Measurements from ENCODE around the gene ANO4.
"Not testable (repeated sequence)": the region's sequence is repeated elsewhere in the genome, so short reads cannot be mapped to it uniquely, and the experiment has no call there.

ANO4 gene

DNA sequence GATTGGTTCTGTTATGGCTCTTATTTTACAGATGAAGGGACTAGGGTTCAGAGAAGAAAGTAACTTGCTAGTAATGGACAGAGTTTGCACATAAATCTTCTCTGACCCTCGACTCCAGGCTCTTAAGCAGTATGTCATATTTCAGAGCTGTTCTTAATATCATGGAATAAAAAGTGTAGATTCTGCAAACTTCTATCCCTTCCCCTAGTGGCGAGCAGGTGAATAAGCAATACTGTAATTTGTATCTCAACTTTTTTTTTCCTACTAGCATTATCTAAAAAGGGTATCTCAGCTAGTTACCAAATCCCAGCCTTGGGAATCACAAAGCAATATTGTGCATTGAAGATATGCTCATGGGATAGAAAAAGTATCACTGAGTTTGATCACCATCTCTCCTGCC is 83.2 kb downstream of the ANO4 start:
- DNase-seq: no peak

DNA sequence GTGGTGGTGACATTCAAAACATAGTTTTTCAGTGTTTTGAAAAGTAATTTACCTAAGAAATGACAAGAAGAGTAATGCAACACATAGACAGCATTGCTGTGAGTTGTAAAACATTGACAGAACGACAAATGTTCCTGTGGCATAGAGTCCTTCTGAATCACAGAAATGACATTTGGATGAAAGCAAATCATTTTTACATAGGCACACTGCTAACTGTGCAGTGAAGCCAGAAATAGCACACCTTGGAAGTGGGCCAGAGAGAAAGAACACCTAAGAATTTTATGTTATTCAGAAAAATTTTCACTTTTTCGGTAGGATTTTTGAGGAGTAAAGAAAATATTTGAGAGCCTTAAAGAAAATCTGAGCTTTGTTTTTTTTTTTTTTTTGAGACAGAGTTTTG is 100.6 kb downstream of the ANO4 start:
- DNase-seq: no peak

DNA sequence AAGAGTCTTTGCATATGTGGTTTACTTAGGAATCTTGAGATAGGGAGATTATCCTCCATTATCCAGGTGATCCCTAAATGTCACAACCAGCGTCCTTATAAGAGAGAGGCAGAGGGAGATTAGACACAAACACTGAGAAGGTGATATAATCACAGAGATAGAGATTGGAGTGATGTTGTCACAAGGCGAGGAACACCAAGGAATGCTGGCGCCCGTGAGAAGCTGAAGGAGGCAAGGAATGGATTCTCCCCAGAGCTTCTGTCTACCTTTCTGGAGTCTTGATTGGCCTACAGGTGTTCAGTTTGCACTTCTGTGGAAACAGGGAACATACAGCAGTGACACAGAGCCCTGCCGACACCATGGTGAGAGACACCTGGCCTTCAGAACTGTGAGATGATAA is 101.6 kb downstream of the ANO4 start:
- no peak for DNase-seq

DNA sequence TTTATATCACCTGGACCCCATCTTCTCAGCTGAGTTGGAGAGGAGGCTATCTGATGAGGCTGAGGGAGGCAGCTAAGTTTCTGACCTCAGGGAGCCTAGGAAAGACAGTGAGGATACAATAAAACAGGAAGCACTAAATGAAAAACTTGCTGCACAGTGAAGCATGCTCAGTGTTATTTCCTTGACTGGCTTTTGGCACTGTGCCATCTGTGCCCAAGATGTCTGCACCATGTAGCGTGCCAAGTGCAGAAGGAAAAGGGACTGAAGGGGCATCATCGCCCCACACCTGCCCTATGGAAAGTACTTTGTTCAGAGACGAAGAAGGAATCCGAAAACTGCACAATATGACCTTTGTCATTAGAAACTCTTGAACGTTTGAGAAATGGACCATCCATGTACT is 102.7 kb downstream of the ANO4 start:
- no peak for DNase-seq

DNA sequence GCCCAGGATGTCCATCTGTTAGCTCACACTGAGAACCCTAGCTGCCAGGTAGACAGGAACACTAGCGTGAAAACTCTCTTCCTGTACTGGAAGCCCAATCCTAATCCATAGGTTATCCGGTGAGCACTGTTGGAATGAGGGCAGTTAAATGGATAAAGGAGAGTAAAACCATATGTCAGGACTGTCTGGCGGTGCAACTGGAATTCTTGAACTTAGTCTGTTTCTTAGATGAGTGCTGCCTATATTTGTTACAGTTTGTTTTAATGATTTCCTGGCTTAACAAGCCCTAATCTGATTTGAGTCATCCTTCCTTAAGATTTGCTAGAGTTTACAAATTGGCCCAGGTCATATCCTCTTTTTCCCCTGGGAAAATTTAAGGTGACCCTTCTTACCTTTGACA is 104.7 kb downstream of the ANO4 start:
- no peak for DNase-seq

DNA sequence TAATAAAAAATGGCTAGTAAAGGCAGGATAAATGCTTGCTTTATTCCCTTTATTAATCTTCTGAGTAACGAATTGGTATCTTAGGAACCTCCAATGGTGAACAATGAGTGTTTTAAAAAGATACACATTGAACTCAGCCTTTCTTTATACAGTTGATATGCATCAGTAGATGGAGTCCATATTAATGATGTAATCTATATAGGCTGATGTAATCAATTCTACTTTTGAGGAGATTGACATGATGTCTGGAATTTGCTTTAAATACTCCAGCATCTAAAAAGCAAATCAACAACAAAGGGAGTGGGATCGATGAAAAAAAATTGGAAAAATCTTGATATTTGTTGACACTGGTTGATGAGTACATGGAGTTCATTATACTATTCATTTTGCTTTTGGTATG is 106.2 kb downstream of the ANO4 start:
- no peak for DNase-seq

DNA sequence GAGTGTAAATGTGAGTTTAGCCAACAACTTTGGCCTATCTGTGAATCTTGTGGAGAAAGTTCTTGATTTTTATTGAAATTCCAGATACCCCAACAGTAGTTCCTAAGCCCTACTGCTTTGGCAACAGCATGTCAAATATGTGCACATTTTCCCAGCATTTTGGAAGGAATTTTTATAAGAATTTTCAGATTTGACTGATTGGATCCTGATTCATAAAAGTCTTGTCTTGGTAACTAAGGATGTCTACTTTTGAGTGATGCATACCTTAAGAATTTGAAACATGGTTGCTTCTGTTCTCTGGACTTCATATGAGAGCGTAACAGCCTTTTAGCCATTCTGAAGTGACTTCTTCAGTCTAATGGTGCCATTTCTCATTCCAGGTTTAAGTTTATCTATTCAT is 106.7 kb downstream of the ANO4 start:
- DNase-seq: no peak

DNA sequence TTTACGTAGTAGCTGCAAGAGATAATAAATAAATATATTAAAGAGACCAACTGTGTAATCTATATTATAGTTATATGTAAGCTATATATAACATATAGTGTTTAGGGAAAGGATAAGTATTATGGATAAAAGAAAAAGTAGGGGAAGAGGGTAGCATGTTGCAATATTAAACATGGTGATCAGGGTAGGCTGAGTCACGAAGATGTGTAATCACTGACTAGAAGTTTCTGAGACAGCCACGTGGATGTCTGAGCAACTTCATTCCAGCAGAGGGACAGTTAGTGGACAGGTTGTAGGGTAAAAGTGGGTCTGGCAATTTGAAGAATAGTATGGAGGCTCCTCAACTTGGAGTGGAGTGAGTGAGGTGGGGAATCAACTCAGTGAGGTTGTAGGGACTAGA is 109.7 kb downstream of the ANO4 start:
- DNase-seq: no peak

DNA sequence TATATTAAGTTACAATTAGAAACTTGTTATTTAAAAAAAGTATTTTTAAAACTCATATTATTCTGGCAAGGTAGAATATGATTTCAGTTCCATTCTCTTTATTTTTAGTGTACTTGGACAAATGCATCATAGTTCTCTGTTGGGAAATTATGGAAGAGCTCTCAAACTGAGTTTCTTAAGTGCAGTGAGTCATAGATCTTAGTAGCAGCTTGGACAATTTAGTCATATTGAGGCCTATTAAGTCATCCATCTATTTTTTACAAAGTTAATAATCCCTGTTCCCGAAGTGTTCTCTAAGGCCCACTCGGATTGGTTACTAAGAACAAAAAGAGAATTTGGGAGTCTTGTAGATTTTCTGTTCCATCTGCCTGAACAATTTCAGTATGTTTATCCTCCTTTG is 113.9 kb downstream of the ANO4 start:
- no peak for DNase-seq

DNA sequence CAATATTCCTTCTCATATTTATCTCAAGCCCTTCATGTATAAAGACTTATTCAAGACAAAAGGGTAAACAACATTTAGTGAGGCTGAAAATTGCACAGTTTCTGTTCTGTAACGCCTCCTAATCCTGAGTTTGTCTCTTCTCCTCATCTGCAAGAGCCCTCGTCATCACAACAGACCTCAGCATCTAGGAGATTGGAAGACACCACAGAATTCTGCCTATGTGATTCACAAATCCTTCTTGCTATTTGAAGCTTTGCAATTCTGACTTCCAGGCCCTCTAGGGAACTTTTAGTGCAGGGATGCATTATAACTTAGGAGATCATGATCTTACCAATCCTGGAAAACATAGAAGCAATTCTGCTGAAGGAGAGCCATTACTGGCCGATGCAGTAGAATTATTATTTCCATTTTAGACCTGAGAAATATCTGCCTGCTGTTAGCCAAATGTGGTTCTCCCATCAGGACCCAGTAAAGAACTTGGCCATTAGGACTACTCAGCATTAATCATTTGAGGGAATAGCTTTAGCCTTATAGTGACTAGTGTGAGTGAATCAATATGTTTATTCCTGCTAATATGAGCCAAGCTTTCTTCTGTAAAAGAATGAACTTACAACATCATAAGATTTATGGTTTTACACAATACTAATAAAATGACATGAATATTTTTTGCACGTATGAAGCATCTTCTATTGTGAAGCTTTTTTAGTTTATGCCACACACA is 119.5 kb downstream of the ANO4 start:
- no peak for DNase-seq

DNA sequence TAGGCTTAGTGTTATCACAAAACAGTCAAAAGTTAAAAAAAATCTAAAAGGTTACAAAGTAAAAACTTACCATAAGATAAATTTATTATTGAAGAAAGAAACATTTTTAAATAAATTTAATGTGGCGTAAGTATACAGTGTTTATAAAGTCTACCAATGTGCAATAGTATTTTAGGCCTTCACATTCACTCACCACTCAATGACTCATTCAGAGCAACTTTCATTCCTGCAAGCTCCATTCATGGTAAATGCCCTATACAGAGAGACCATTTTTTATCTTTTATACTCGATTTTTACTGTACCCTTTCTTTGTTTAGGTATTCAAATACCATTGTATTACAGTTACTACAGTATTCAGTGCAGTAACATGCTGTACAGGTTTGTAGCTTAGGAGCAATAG is 124.5 kb downstream of the ANO4 start:
- no peak for DNase-seq

DNA sequence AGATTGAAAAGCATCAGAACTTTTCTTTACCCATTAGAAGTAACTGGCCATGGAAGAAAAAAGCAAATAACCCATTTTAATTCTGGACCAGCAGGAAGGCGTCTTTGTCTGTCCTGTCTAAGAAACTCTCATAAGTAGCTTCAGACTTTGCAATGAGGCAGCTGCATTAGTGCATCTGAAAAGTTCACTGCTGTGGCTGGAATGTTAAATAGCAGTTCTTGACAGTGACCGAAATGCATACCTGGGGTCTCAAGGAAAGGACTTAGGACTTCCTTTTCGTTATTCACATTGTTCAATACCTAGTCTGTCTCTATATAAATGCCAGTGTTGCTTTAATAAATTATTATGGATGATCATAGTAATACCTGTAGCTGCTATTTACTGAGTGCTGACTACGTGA is 125.9 kb downstream of the ANO4 start:
- no peak for DNase-seq

DNA sequence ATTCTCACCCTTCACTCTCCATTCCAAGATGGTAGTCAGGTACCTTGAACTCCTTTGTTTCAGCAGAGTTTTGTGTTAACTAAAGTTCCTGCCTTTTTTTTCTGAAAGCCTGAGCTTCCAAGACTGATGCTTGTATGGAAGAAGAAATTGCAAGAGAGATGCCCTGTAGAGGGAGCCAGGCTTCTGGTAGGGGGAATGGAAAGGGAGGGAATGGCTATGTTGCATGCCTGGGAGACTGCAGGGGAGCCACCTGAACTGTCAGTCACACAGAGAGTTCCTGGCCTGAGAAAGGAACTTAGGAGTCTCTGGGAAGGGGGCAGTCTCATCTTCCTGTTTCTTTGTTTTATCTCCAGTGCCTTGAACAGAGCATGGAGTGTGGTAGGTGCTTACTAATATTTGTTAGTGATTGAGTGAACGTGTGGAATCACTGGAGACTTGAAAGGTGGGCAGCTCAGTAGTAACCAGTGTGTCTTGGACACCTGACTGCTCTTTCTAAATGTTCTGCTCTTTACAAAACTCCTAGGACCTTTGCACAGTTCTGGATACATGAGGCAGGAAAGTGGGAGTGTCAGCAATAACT is 132.2 kb downstream of the ANO4 start:
- DNase-seq: no peak

DNA sequence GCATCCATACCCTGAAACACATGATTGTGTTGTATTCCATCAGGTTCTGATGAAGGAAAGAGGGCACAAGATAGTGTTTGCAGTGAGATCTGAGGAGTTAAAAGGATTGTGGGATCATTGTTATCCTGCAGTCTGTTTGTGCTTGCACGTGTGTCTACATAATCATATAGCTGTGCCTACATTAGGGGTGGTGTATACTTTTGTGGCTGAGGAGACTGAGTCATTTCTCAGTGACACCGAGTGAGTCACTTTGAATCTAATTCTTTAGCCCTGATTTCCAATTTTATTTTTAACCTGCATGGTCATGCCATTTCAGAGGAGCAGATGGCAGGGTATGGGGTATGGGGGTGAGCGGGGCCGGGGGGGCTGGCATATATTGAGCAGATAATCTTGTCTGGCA is 133.2 kb downstream of the ANO4 start:
- no peak for DNase-seq

DNA sequence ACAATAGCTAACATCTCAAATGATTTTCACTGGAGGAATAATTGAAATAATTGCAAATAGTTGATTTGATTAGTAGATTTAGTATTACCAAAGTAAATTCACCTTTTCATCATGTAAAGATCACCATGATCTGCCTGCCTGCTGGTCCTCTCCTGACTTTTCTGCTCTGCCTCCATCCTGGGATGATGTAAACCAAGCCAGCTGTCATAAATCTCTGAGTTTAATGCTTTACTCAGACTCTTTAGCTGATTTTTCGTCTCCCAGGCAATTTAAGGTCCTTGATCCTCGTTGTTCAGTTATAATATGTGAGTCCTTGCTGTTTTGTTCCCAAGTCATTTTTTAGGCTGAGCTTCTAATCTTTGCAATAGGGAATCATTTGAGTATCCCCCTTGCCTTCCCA is 138.0 kb downstream of the ANO4 start:
- DNase-seq: no peak

DNA sequence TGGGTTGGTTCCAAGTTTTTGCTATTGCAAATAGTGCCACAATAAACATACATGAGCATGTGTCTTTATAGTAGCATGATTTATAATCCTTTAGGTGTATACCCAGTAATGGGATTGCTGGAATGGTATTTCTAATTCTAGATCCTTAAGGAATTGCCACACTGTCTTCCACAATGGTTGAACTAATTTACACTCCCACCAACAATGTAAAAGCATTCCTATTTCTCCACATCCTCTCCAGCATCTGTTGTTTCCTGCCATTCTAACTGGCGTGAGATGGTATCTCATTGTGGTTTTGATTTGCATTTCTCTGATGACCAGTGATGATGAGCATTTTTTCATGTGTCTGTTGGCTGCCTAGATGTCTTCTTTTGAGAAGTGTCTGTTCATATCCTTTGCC is 139.0 kb downstream of the ANO4 start:
- DNase-seq: not testable (repeated sequence)

DNA sequence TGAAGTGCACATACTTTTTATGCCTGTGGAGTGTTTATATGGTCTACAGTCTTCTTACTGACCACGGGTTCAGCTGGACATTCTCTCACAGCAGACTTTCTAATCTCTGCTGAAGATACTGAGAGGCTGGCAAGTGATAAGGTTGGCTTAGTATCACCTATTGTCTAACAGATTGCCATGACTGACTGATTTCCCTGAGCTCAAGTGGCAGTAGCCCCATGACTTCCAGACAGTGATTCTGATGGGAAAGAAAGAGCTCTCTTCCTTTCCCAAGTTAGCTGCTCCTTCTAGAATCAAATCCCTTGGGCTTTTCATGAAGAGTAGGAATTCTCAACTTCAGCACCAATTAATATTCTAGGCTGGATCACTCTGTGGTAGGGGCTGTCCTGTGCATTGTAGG is 141.4 kb downstream of the ANO4 start:
- DNase-seq: no peak

DNA sequence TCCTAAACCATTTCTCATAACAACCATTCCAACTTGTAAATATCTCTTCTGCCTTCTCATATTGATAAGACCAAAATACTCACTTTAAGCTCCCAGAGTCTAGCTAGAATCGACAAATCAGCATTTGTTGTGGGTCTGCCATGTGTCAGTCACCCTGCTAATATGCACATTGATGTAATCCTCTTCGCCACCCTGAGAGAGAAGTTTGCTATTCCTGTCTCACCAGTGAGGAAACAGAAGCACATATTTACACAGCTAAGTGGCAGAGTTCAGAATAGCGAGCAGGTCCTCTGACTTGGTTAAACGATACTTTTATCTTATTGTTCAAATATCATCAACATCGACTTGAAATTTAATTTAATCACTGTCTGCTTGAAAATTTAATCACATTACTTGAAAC is 142.1 kb downstream of the ANO4 start:
- no peak for DNase-seq

DNA sequence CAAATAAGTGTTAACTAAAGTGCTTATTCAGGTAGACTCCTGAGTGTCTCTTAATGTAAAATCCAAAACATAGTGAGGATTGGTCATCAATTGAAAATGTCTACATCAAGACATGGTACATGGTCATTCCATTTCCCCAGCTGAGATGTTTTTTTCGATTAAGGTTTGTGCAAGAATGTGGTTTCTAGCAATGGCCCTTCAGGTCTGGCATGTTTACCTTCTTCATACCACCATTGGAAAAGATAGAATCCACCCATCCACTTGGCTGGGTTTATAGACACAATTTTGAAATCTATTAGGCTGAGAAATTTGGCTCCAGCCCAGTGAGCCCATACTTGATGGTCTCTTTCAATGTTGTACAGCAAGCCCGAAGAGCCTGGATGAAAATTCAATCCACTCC is 145.9 kb downstream of the ANO4 start:
- no peak for DNase-seq

DNA sequence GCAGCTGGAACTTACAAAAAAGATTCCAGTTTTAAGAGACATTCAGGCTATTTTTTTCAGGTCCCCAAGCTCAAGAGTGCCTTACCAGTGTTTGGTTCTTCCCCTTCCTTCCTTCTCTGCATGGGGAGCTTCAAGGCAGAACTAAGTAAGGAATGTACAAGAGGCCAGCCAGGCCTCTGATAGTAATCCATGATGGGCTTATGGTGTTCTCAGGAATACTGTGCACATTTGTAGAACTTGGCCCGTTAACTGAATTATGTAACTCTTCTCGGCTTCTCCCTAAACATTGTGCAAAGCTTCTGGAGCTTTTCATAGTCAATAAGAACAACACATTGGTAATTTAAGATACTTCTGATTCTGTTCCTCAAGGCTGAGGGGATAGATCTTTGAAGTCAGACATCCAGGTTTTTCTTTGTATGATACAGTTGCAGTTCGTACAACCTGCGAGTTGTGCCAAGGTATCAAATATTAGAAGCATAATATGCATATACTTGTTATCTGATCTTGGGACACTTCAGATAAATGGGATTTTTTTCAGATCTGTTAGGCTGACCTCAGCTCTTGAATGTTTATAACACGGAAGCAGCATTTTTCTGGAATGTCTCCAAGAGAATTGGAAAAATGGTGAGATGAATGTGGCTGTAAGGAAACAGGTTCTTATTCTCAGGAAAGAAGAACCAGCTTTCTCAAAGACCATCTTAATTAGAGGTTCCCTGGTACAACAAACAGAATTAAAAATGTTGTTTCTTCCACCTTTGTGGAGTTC is 148.6 kb downstream of the ANO4 start:
- no peak for DNase-seq

DNA sequence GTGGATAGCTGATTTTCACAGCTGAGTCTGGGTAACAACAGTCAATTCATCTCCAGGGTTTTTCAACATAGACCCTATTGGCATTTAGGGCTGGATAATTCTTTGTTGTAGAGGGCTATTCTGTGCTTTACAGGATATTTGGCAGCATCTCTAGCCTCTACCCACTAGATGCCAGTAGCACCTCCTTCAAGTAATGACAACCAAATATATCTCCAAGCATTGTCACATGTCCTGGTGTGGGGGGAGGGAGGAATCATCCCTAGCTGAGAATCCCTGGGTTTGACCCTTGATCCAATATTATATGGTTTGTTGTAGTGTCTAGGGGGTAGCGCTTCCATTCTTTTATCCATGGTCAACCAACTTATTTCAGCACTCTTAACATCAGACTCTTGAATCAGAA is 157.2 kb downstream of the ANO4 start:
- DNase-seq: no peak

DNA sequence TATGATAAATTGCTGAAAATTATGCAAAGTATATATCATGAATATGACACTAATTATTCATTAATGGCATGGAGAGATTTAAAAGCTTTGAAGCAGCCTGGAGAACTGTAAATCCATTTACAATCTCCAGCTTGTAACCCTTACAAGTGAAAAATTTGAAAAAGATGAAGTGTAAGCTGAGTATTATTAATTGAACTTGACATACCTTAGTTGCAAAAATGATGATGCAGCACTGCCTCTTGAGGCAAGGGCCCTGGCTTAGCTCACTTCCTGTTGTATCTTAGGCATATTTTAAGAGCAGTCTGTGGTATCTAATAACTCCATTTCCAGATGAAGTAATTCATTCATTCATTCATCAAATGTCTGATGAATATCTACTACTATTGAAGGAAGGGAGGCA is 158.6 kb downstream of the ANO4 start:
- DNase-seq: no peak

DNA sequence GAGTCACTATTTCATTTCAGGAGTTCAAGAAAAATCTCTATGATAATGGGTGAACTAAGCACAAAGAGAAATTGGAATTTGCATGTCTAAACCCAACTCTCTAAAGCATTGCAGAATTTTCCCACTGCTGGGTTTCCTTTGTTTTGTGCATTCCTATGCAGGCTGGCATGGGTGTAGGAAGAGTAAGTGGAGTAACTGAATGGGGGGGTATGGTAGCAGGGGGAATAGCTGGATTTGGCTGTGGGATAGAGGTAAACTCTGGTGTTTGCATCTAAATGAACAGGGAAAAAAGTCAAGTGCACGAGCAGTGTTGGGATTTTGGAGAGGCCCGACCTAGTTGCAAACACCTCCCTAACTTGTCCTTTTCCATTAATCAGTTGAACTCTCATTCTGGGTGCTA is 159.1 kb downstream of the ANO4 start:
- DNase-seq: no peak

DNA sequence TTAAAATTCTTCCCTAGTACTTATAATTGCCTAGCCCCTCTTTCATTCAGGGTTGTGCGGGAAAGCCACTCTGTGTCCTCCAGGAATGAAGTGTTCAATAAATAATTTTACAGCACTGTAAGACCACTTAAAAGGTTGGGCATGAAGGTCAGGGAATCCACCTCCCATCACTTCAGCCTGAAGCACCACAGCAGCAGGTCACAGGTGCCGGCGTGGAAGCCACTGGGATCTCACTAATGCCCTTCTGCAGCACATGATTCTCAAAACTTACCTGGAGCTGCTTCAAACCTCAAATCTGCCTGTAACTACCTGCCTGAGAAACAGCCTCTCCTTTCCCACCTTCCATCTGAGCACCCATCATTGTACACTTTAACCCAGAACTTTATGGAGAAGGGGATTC is 159.5 kb downstream of the ANO4 start:
- DNase-seq: no peak

DNA sequence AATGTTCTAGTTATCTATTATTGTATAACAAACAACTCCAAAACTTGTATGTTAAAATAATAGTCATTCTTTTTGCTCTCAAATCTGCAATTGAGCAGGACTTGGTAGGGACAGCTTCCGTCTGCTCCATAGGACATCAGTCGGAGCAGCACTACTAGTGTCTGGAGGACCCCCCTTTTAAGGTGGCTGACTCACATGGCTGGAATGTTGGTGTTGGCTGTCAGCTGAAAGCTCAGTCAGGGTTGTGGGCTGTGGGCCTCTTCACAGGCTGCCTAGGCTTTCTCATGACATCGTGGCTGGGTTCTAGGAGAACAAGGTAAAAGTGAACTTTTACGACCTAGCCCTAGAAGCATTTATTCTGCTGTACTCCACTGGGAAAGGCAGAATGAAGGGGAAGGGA is 160.6 kb downstream of the ANO4 start:
- no peak for DNase-seq
